A673 (cell line): ENCODE data around the gene PAPSS2. TPM values are rescaled to one million over a fixed set of nuclear protein-coding genes. Genes with fewer than 3 reads are reported as not detected.

ENCODE experiments used
- BruUV-seq: library from RNA; stranded (reverse); fragments of 400-500 nt; replicated peaks from 2 replicates; lab custom pipeline; 2021; lab: Mats Ljungman, UMichigan
- CTCF ChIA-PET: fragments of 300-600 bp; sonication (Branson Sonifier 250); formaldehyde crosslinking; loops from one replicate; lab custom pipeline; 2022; ENCODE audit warnings: antibody characterized with exemption; lab: Charles Lee
- POLR2A ChIA-PET: fragments of 300-600 bp; sonication (Branson Sonifier 250); formaldehyde crosslinking; loops from one replicate; lab custom pipeline; 2022; ENCODE audit warnings: antibody characterized with exemption; ENCODE audit not compliant: low non-redundant PET; lab: Charles Lee
- DNase-seq: peaks from one replicate; pipeline ENCODE4 v3.0.0-alpha.2; 2015; ENCODE audit warnings: low spot score
- H3K27ac ChIP-seq: fragments of 200-600 bp; sonication (generic); 2 replicates; pipeline ENCODE4 v1.5.1; 2016; ENCODE audit warnings: mixed run types, low read depth, mild to moderate bottlenecking, mixed read lengths, antibody characterized with exemption, low read length; ENCODE audit not compliant: poor library complexity, severe bottlenecking
- H3K27me3 ChIP-seq: fragments of 200-600 bp; sonication (generic); replicated peaks from 2 replicates; pipeline ENCODE4 v1.6.1; 2017; ENCODE audit warnings: mixed run types, low read depth, mild to moderate bottlenecking, mixed read lengths, antibody characterized with exemption, low read length; ENCODE audit not compliant: insufficient read depth, poor library complexity
- H3K36me3 ChIP-seq: fragments of 200-600 bp; sonication (generic); 2 replicates; pipeline ENCODE4 v1.6.1; 2016; ENCODE audit warnings: mixed run types, mild to moderate bottlenecking, mixed read lengths, antibody characterized with exemption, low read length; ENCODE audit not compliant: insufficient read depth, poor library complexity, severe bottlenecking
- H3K4me1 ChIP-seq: fragments of 200-600 bp; sonication (generic); 2 replicates; pipeline ENCODE4 v1.6.1; 2017; ENCODE audit warnings: mixed run types, mild to moderate bottlenecking, mixed read lengths, antibody characterized with exemption, low read length; ENCODE audit not compliant: insufficient read depth, poor library complexity, severe bottlenecking
- H3K4me3 ChIP-seq: fragments of 200-600 bp; sonication (generic); 2 replicates; pipeline ENCODE4 v1.5.1; 2016; ENCODE audit warnings: low read depth, mixed run types, mild to moderate bottlenecking, mixed read lengths, low read length; ENCODE audit not compliant: poor library complexity, severe bottlenecking
- H3K9me3 ChIP-seq: fragments of 200-600 bp; sonication (generic); 2 replicates; pipeline ENCODE4 v1.6.1; 2016; ENCODE audit warnings: mixed run types, low read depth, mild to moderate bottlenecking, mixed read lengths, antibody characterized with exemption, low read length; ENCODE audit not compliant: poor library complexity, severe bottlenecking
- EZH2 ChIP-seq: fragments of 200-600 bp; sonication (generic); IDR thresholded peaks from 2 replicates; pipeline ENCODE4 v1.6.1; 2017; ENCODE audit warnings: borderline replicate concordance, low read depth, mild to moderate bottlenecking, mixed read lengths, antibody characterized with exemption, low read length; ENCODE audit not compliant: poor library complexity, severe bottlenecking
- intact Hi-C: fragments of 100-400 bp; cut with micrococcal nuclease; formaldehyde crosslinking; loops from one replicate; pipeline ENCODE4 v1.10.0; 2022; ENCODE audit not compliant: unreplicated experiment
- total RNA-seq: library from RNA; stranded (reverse); gene quantifications from 2 replicates; pipeline ENCODE4 v1.2.3, GENCODE V29; 2021
- TF ChIP-seq, protein P1 (sequence below): fragments of 300-800, 200-600 bp; sonication (generic); conservative IDR thresholded peaks from 2 replicates; pipeline ENCODE4 v1.5.1; 2017; ENCODE audit warnings: low read depth, mild to moderate bottlenecking, antibody characterized with exemption, low read length, moderate library complexity, mixed read lengths

The PAPSS2 gene
- total RNA-seq, 1 experiment from 2014 or later, result 14.0 TPM

DNA sequence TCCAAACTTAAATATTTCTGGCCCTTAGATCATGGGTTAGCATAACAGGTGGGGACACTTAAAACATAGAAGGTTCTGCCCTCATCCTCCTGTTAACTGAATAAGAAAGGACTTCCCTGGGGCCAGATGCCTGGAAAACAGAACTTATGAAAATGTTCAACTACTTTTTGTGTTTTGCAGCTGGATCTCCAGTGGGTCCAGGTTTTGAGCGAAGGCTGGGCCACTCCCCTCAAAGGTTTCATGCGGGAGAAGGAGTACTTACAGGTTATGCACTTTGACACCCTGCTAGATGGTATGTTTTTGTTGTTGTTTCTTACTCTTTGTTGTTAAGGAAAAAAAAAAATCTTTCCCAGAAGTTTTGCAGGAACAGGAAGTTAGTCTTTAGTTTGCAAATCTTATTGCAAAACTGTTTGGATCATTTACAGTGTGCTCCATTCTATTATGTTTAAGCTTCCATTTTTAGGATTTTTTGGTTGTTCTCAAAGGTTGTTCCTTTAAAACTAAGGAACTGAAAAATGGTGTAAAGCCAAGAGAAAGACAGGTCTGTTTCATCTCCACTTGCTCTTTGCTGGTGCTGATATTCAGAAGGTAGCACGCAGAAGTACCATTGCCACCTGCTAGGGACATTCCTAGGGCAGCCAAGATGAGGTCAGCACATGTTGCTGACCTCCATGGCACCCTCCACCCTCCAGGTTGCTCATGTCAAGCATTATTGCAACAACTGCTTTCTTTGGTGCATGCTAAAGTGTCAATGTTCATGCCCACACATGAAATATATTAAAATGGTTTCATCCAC lies 56.1 kb downstream of the PAPSS2 start:
- Histone ChIP-seq H3K9me3 (no peaks in the 10 kb centered on the region), H3K27ac (no peak overlapping the region), H3K36me3 (no peaks in the 10 kb centered on the region), H3K27me3 (no peaks in the 10 kb centered on the region), H3K4me3 (no peak overlapping the region), H3K4me1 (no peaks in the 10 kb centered on the region)
- no TSS peak for BruUV-seq
- TF ChIP-seq, protein P1, sequence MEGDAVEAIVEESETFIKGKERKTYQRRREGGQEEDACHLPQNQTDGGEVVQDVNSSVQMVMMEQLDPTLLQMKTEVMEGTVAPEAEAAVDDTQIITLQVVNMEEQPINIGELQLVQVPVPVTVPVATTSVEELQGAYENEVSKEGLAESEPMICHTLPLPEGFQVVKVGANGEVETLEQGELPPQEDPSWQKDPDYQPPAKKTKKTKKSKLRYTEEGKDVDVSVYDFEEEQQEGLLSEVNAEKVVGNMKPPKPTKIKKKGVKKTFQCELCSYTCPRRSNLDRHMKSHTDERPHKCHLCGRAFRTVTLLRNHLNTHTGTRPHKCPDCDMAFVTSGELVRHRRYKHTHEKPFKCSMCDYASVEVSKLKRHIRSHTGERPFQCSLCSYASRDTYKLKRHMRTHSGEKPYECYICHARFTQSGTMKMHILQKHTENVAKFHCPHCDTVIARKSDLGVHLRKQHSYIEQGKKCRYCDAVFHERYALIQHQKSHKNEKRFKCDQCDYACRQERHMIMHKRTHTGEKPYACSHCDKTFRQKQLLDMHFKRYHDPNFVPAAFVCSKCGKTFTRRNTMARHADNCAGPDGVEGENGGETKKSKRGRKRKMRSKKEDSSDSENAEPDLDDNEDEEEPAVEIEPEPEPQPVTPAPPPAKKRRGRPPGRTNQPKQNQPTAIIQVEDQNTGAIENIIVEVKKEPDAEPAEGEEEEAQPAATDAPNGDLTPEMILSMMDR, result no peak
- TF ChIP-seq EZH2, result no peak
- ChIA-PET CTCF (no interaction called here), POLR2A (no interaction called here)
- no peak for DNase-seq
- intact Hi-C loops, result no loop called here

DNA sequence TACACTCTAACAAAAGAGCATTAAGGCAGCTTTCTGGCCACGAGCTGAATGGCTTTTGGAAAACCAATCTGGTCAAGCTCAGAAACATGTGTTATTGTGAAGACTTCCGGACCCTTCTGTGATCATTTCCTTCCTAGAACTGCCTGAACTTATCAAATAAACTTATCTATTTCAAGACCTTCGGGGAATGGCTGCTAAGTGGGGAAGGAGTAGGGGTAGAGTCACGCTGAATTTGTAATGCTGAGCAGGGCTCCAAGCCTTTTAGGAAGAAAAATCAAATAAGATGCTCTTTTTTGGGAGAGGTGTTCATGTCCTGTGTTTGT lies 56.6 kb downstream of the PAPSS2 start:
- DNase-seq, result no peak
- TF ChIP-seq, protein P1, result no peak
- no peak for TF ChIP-seq EZH2
- POLR2A ChIA-PET, result no interaction called here

DNA sequence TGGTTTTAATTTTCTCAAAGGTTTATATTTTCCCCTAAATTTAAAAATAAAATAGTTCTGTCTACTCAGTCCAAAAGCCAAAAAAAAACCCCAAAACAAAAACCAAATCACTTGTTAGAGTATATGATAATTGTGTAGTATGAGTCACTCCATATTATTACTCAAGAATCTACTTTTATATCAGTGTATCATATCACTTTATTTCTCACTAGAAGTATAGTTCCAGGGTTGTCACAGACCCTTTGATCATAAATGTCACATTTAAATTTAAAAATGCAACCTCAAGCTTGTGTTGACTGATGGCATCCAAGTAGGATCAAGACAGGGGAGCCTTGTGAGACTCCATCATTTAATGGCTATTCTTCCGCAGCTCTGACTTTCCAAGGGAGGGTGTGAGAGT lies 61.0 kb downstream of the PAPSS2 start:
- H3K4me1 ChIP-seq, result no peaks in the 10 kb centered on the region
- no peaks in the 10 kb centered on the region for H3K9me3 ChIP-seq
- no peaks in the 10 kb centered on the region for H3K27me3 ChIP-seq
- BruUV-seq, result no TSS peak
- H3K27ac ChIP-seq, result no peak overlapping the region
- H3K36me3 ChIP-seq, result no peaks in the 10 kb centered on the region
- intact Hi-C loops, result no loop called here
- no peak for DNase-seq
- CTCF ChIA-PET, result no interaction called here
- POLR2A ChIA-PET, result no interaction called here
- no peak for TF ChIP-seq EZH2
- TF ChIP-seq, protein P1, result no peak
- H3K4me3 ChIP-seq, result no peak overlapping the region

More for the DNA sequence above, 56.6 kb downstream of the PAPSS2 start:
- H3K4me1 ChIP-seq, result no peaks in the 10 kb centered on the region
- no peaks in the 10 kb centered on the region for H3K36me3 ChIP-seq
- no peaks in the 10 kb centered on the region for H3K27me3 ChIP-seq
- intact Hi-C loops, result no loop called here
- no TSS peak for BruUV-seq
- CTCF ChIA-PET, result no interaction called here
- no peak overlapping the region for H3K27ac ChIP-seq
- H3K4me3 ChIP-seq, result no peak overlapping the region
- H3K9me3 ChIP-seq, result no peaks in the 10 kb centered on the region
